Neural progenitor cell (in vitro differentiated cells): ENCODE data around the gene CFAP45. TPM values are rescaled to one million over a fixed set of nuclear protein-coding genes. Genes with fewer than 3 reads are reported as not detected.
A peak's percentile ranks its signal among the peaks of the same experiment; 100 is the strongest.

Experiments
- DNase-seq: peaks from one replicate; pipeline ENCODE4 v3.0.0-alpha.2; 2016; ENCODE audit warnings: low spot score
- H2AFZ ChIP-seq: fragments of 200-600 bp; sonication (generic); replicated peaks from 2 replicates; pipeline ENCODE4 v1.6.1; 2016; ENCODE audit warnings: antibody characterized with exemption
- H3F3A ChIP-seq: fragments of 200-600 bp; sonication (generic); 2 replicates; pipeline ENCODE4 v1.6.1; 2016; ENCODE audit warnings: antibody characterized with exemption, low read depth
- H3K27ac ChIP-seq: fragments of 200-600 bp; sonication (generic); 2 replicates; pipeline ENCODE4 v1.5.1; 2016; ENCODE audit warnings: mild to moderate bottlenecking
- H3K27me3 ChIP-seq: fragments of 200-600 bp; sonication (generic); 2 replicates; pipeline ENCODE4 v1.6.1; 2016; ENCODE audit warnings: mild to moderate bottlenecking, moderate library complexity
- H3K36me3 ChIP-seq: fragments of 200-600 bp; sonication (generic); 2 replicates; pipeline ENCODE4 v1.5.1; 2016
- H3K4me1 ChIP-seq: fragments of 200-600 bp; sonication (generic); 2 replicates; pipeline ENCODE4 v1.6.1; 2016; ENCODE audit warnings: mixed run types
- H3K4me2 ChIP-seq: fragments of 200-600 bp; sonication (generic); 2 replicates; pipeline ENCODE4 v1.6.1; 2016
- H3K4me3 ChIP-seq: fragments of 200-600 bp; sonication (generic); 2 replicates; pipeline ENCODE4 v1.5.1; 2016
- H3K79me2 ChIP-seq: fragments of 200-600 bp; sonication (generic); 2 replicates; pipeline ENCODE4 v1.6.1; 2016; ENCODE audit warnings: low read depth
- H3K9ac ChIP-seq: fragments of 200-600 bp; sonication (generic); 2 replicates; pipeline ENCODE4 v1.6.1; 2016
- H3K9me3 ChIP-seq: fragments of 200-600 bp; sonication (generic); 2 replicates; pipeline ENCODE4 v1.5.1; 2016; ENCODE audit warnings: low read depth
- H4K20me1 ChIP-seq: fragments of 200-600 bp; sonication (generic); 2 replicates; pipeline ENCODE4 v1.6.1; 2016; ENCODE audit warnings: low read depth
- H3K27ac Mint-ChIP-seq: 3 replicates; pipeline ENCODE4 v1.8.0; 2021; ENCODE audit warnings: mixed read lengths
- H3K27me3 Mint-ChIP-seq: 2 replicates; pipeline ENCODE4 v1.8.0; 2022; ENCODE audit warnings: low read depth, mild to moderate bottlenecking, inconsistent platforms, moderate library complexity, mixed read lengths; ENCODE audit not compliant: insufficient read depth
- H3K36me3 Mint-ChIP-seq: 3 replicates; pipeline ENCODE4 v1.8.0; 2021; ENCODE audit warnings: mixed read lengths
- H3K4me1 Mint-ChIP-seq: 3 replicates; pipeline ENCODE4 v1.8.0; 2021; ENCODE audit warnings: mixed read lengths
- H3K4me3 Mint-ChIP-seq: 3 replicates; pipeline ENCODE4 v1.8.0; 2021; ENCODE audit warnings: mild to moderate bottlenecking, moderate library complexity, mixed read lengths
- H3K9me3 Mint-ChIP-seq: 3 replicates; pipeline ENCODE4 v1.8.0; 2020; ENCODE audit warnings: mixed read lengths
- CTCF ChIP-seq: fragments of 200-600 bp; sonication (generic); IDR thresholded peaks from 2 replicates; pipeline ENCODE4 v1.5.1; 2017; ENCODE audit warnings: antibody characterized with exemption, mild to moderate bottlenecking
- EZH2 ChIP-seq: fragments of 200-600 bp; sonication (generic); IDR thresholded peaks from 2 replicates; pipeline ENCODE4 v1.6.1; 2017; ENCODE audit warnings: antibody characterized with exemption, mild to moderate bottlenecking, moderate library complexity
- EZH2phosphoT487 ChIP-seq: fragments of 200-600 bp; sonication (generic); IDR thresholded peaks from 2 replicates; pipeline ENCODE4 v1.6.1; 2017; ENCODE audit warnings: antibody characterized with exemption
- total RNA-seq: library from RNA; depleted of rRNA; stranded (reverse); fragments of >200 nt; gene quantifications from 2 replicates; pipeline ENCODE4 v1.2.3, GENCODE V29; 2015; ENCODE audit warnings: low replicate concordance

The CFAP45 gene
- total RNA-seq, 1 donor from 2014 or later, result not detected

GRCh38 chr1:159835356-159835755 lies 64.6 kb downstream of the CFAP45 start:
- Histone ChIP-seq H2AFZ (no peak overlapping the region), H3K9ac (no peak overlapping the region), H3K9me3 (no peaks in the 10 kb centered on the region), H3K27me3 (peaks cover 36% of the 10 kb centered on the region), H3K4me1 (peaks cover 17% of the 10 kb centered on the region), H3K4me3 (no peak overlapping the region), H3K27ac (no peak overlapping the region), H4K20me1 (no peaks in the 10 kb centered on the region), H3K79me2 (no peaks in the 10 kb centered on the region), H3K36me3 (no peaks in the 10 kb centered on the region), H3F3A (peaks cover 6% of the 10 kb centered on the region), H3K4me2 (no peak overlapping the region)
- TF ChIP-seq EZH2phosphoT487 (no peak), CTCF (no peak), EZH2 (no peak)
- H3K4me1 Mint-ChIP-seq, result peaks cover 17% of the 10 kb centered on the region
- DNase-seq, result no peak
- H3K27me3 Mint-ChIP-seq, result peaks cover 2% of the 10 kb centered on the region
- no peak overlapping the region for H3K27ac Mint-ChIP-seq
- H3K9me3 Mint-ChIP-seq, result no peaks in the 10 kb centered on the region
- no peak overlapping the region for H3K4me3 Mint-ChIP-seq
- H3K36me3 Mint-ChIP-seq, result no peaks in the 10 kb centered on the region

- Mint-ChIP-seq H3K27me3 (peaks cover 8% of the 10 kb centered on the region), H3K27ac (no peak overlapping the region), H3K36me3 (no peaks in the 10 kb centered on the region), H3K4me1 (peaks cover 21% of the 10 kb centered on the region), H3K9me3 (no peaks in the 10 kb centered on the region), H3K4me3 (no peak overlapping the region)
- Histone ChIP-seq H3K9ac (no peak overlapping the region), H3K79me2 (no peaks in the 10 kb centered on the region), H3K27me3 (peaks cover 40% of the 10 kb centered on the region), H3K4me2 (no peak overlapping the region), H3F3A (peaks cover 6% of the 10 kb centered on the region), H2AFZ (no peak overlapping the region), H3K27ac (no peak overlapping the region), H4K20me1 (no peaks in the 10 kb centered on the region), H3K36me3 (no peaks in the 10 kb centered on the region), H3K4me3 (no peak overlapping the region), H3K9me3 (no peaks in the 10 kb centered on the region), H3K4me1 (peaks cover 17% of the 10 kb centered on the region)
- DNase-seq, result no peak
- TF ChIP-seq CTCF (no peak), EZH2 (no peak), EZH2phosphoT487 (no peak)
Observed at GRCh38 chr1:159832309-159832708, 67.7 kb downstream of the CFAP45 start.

- Histone ChIP-seq H3K4me2 (peak overlapping the region; percentile 59), H3K4me1 (peaks cover 17% of the 10 kb centered on the region), H3K27ac (no peak overlapping the region), H3K4me3 (no peak overlapping the region), H3K27me3 (peaks cover 40% of the 10 kb centered on the region), H3K79me2 (no peaks in the 10 kb centered on the region), H3K9me3 (no peaks in the 10 kb centered on the region), H2AFZ (no peak overlapping the region), H3K9ac (no peak overlapping the region), H4K20me1 (no peaks in the 10 kb centered on the region), H3F3A (peaks cover 6% of the 10 kb centered on the region), H3K36me3 (no peaks in the 10 kb centered on the region)
- Mint-ChIP-seq H3K9me3 (no peaks in the 10 kb centered on the region), H3K4me1 (peaks cover 21% of the 10 kb centered on the region), H3K27me3 (peaks cover 8% of the 10 kb centered on the region), H3K36me3 (no peaks in the 10 kb centered on the region), H3K27ac (peak overlapping the region; percentile 15), H3K4me3 (no peak overlapping the region)
- DNase-seq, result peak; percentile 54
- TF ChIP-seq EZH2phosphoT487, result no peak
- no peak for TF ChIP-seq EZH2
- TF ChIP-seq CTCF, result no peak
Observed at GRCh38 chr1:159831412-159832141, 68.4 kb downstream of the CFAP45 start.
